Neutrophil (primary cell): Measurements from ENCODE around the gene ALX1.

Experiments
- H3K27ac ChIP-seq: fragments of 200-600 bp; sonication (generic); 2 replicates; pipeline ENCODE4 v1.5.1; 2016; ENCODE audit warnings: mild to moderate bottlenecking, moderate library complexity
- H3K27me3 ChIP-seq: fragments of 200-600 bp; sonication (generic); 2 replicates; pipeline ENCODE4 v1.6.0; 2016; ENCODE audit warnings: mild to moderate bottlenecking
- H3K36me3 ChIP-seq: fragments of 200-600 bp; sonication (generic); 2 replicates; pipeline ENCODE4 v1.5.1; 2017
- H3K4me1 ChIP-seq, 2 experiments: fragments of 200-600 bp in 1 of 2; sonication (generic) in 1 of 2; 1 replicate in 1 of 2; 2 replicates in 1 of 2; pipeline versions ENCODE4 v1.5.1 to v1.6.1; 2013 to 2016; ENCODE audit warnings: low read depth in 1 of 2, low read length in 1 of 2, mild to moderate bottlenecking in 1 of 2, moderate library complexity in 1 of 2; ENCODE audit not compliant: control insufficient read depth in 1 of 2, insufficient read depth in 1 of 2
- H3K4me3 ChIP-seq, 2 experiments: fragments of 200-600 bp in 1 of 2; sonication (generic) in 1 of 2; 1 replicate in 1 of 2; 2 replicates in 1 of 2; pipeline ENCODE4 v1.5.1; 2013 to 2016; ENCODE audit warnings: low read depth in 1 of 2, low read length in 1 of 2, mild to moderate bottlenecking in 1 of 2, moderate library complexity in 1 of 2
- H3K9me3 ChIP-seq: fragments of 200-600 bp; sonication (generic); 2 replicates; pipeline ENCODE4 v1.5.1; 2016
- TF ChIP-seq, protein P1 (sequence below): fragments of 200-600 bp; sonication (generic); IDR thresholded peaks from 2 replicates; pipeline ENCODE4 v1.5.1; 2016; ENCODE audit warnings: antibody characterized with exemption

The ALX1 gene

DNA sequence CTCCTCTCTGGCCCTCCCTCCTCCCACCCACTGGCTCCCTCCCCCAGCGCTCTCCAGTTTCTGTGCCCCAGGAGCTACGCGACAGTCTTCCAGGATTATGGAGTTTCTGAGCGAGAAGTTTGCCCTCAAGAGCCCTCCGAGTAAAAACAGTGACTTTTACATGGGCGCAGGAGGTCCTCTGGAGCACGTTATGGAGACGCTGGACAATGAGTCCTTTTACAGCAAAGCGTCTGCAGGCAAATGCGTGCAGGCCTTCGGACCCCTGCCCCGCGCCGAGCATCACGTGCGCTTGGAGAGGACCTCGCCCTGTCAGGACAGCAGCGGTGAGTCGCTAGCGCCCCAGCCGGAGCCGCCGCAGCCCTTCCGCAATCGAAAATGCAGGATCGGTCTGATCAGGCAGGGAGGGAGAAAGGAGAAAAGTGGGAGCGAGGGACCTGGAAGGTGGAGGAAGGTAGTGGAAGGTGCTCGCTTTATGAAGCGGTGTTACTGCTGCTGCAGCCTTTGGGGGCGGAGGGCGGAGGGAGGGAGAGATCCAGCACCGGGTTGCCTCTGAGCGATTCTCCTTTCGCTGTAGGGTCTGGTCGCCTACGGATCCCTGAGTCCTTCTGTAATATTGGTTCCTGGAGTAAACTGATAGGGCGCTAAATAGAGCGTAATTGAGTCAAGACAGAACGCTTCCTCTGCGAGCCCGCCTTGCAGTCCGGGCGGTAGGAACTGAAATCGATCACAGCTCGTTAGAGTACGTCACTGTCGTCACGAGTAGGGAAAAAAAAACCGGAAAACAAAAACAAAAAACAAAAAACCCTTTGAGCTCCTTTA, at the start of gene ALX1:
ALX1 (plus strand) TSS at position 56 of the 819 bp plus-strand sequence; CDS start at position 98, 42 bp downstream.
- no peaks in the 10 kb centered on the region for H3K9me3 ChIP-seq
- no peak within 1 kb of the TSS for H3K27ac ChIP-seq
- peaks cover 95% of the 10 kb centered on the region for H3K27me3 ChIP-seq
- H3K4me3 ChIP-seq: no peak within 1 kb of the TSS
- H3K36me3 ChIP-seq: no peaks in the 10 kb centered on the region
- TF ChIP-seq, protein P1, sequence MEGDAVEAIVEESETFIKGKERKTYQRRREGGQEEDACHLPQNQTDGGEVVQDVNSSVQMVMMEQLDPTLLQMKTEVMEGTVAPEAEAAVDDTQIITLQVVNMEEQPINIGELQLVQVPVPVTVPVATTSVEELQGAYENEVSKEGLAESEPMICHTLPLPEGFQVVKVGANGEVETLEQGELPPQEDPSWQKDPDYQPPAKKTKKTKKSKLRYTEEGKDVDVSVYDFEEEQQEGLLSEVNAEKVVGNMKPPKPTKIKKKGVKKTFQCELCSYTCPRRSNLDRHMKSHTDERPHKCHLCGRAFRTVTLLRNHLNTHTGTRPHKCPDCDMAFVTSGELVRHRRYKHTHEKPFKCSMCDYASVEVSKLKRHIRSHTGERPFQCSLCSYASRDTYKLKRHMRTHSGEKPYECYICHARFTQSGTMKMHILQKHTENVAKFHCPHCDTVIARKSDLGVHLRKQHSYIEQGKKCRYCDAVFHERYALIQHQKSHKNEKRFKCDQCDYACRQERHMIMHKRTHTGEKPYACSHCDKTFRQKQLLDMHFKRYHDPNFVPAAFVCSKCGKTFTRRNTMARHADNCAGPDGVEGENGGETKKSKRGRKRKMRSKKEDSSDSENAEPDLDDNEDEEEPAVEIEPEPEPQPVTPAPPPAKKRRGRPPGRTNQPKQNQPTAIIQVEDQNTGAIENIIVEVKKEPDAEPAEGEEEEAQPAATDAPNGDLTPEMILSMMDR: no peak
- no peaks in the 10 kb centered on the region for H3K4me1 ChIP-seq

DNA sequence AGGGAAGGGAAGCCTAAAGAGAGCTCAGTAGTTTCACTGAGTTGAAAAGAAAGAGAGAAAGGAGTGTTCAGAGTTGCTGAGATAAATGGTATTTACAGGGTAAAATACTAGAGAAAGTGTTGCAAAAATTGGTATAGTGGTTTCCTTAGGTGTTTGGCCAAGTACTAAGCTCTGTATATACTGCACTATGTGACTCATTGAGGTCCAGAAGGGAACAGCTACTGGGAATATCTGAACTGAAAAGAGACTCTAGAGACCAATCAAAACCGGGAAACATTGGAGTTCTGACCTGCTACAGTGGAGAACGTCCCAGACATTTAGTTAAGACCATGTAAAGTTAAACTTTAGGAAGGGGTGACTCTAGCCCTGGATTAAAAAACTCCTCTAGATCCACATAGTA, 42.7 kb upstream of the ALX1 start:
- Histone ChIP-seq H3K4me1 (no peaks in the 10 kb centered on the region), H3K4me3 (no peak overlapping the region), H3K36me3 (no peaks in the 10 kb centered on the region), H3K9me3 (no peaks in the 10 kb centered on the region), H3K27me3 (no peaks in the 10 kb centered on the region), H3K27ac (no peak overlapping the region)
- TF ChIP-seq, protein P1: no peak

DNA sequence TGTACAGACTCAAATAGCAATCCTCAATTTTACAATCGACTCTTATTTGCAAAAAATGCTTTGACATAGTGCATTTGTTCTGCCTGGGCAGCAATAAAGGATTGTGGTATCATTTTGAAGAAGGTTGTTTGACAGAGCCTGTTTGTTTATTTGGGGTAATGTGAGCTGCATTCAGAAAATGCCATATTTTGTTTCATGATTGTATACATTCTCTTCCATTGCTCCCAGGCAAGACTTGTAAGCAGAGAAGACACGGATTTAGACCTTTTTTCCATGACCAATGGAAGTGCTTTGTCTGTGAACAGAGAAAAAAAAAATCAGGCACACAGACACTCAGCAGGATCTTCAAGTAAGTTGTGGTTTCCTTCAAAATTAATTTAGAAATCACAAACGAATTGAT, 35.5 kb upstream of the ALX1 start:
- Histone ChIP-seq H3K36me3 (no peaks in the 10 kb centered on the region), H3K4me3 (no peak overlapping the region), H3K4me1 (no peaks in the 10 kb centered on the region), H3K27ac (no peak overlapping the region), H3K27me3 (no peaks in the 10 kb centered on the region), H3K9me3 (no peaks in the 10 kb centered on the region)
- TF ChIP-seq, protein P1: no peak

DNA sequence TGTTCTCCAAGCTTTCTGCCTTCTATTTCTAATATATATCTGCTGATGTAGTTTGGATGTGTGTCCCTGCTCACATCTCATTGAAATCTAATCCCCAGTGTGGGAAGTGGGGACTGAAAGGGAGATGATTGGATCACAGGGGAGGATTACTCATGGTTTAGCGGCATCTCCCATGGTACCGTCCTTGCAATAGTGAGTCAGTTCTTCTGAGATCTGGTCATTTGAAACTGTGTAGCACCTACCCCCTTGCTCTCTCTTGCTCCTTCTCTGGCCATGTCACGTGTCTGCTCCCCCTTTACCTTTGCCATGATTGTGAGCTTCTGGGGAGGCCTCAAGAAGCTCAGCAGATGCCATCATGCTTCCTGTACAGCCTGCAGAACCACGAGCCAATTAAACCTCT, 26.2 kb upstream of the ALX1 start:
- Histone ChIP-seq H3K36me3 (no peaks in the 10 kb centered on the region), H3K4me3 (no peak overlapping the region), H3K27me3 (no peaks in the 10 kb centered on the region), H3K27ac (no peak overlapping the region), H3K9me3 (no peaks in the 10 kb centered on the region), H3K4me1 (no peaks in the 10 kb centered on the region)
- TF ChIP-seq, protein P1: no peak

DNA sequence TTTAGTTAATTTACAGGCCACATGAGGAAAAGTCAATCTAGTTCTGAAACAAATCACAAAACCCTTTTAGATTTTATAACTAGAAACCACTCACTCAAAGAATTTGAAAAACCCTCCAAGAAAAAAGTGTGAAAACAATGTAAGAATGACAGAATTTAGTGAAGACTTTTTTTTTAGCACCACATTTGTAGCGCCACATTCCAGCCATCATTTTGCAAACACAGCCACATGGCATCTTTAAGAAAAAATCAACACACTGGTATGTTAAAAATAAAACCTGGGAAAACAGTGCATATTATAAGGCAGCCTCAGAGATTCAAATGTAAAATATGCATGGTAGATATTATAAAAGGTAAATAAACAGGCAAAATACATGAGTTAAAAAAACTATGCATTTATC, 22.3 kb upstream of the ALX1 start:
- no peaks in the 10 kb centered on the region for H3K36me3 ChIP-seq
- no peaks in the 10 kb centered on the region for H3K4me1 ChIP-seq
- no peaks in the 10 kb centered on the region for H3K9me3 ChIP-seq
- no peak overlapping the region for H3K4me3 ChIP-seq
- no peak overlapping the region for H3K27ac ChIP-seq
- no peaks in the 10 kb centered on the region for H3K27me3 ChIP-seq
- TF ChIP-seq, protein P1: no peak
